GM18520 (cell line): Measurements from ENCODE around the gene TASP1.
"Not testable (repeated sequence)": the region's sequence is repeated elsewhere in the genome, so short reads cannot be mapped to it uniquely, and the experiment has no call there.

Experiments used
- ATAC-seq: cut with Tn5 transposase; IDR thresholded peaks from one replicate; pipeline ENCODE4 v1.9.1; 2021; ENCODE audit not compliant: unreplicated experiment

TASP1 gene

GRCh38 chr20:13650474-13650873 is 11.7 kb upstream of the TASP1 start:
- no peak for ATAC-seq

- ATAC-seq: no peak
These were observed 9.8 kb upstream of the TASP1 start for GRCh38 chr20:13648291-13649228.

GRCh38 chr20:13644010-13644409 is 5.3 kb upstream of the TASP1 start:
- ATAC-seq: no peak

- ATAC-seq: peak; percentile 2
These were observed 392 bp upstream of the TASP1 start for GRCh38 chr20:13639150-13639497.

- no peak for ATAC-seq
These were observed 603 bp downstream of the TASP1 start for GRCh38 chr20:13638162-13638495.

- no peak for ATAC-seq
These were observed 6.3 kb downstream of the TASP1 start for GRCh38 chr20:13632431-13632830.

- not testable (repeated sequence) for ATAC-seq
These were observed 11.2 kb downstream of the TASP1 start for GRCh38 chr20:13627525-13627924.

GRCh38 chr20:13626724-13627123 is 12.0 kb downstream of the TASP1 start:
- no peak for ATAC-seq

- no peak for ATAC-seq
These were observed 13.3 kb downstream of the TASP1 start for GRCh38 chr20:13625304-13625979.

- not testable (repeated sequence) for ATAC-seq
These were observed 19.3 kb downstream of the TASP1 start for GRCh38 chr20:13619415-13619814.

GRCh38 chr20:13618456-13618855 is 20.3 kb downstream of the TASP1 start:
- not testable (repeated sequence) for ATAC-seq

GRCh38 chr20:13617585-13617984 is 21.1 kb downstream of the TASP1 start:
- ATAC-seq: not testable (repeated sequence)

GRCh38 chr20:13616713-13617112 is 22.0 kb downstream of the TASP1 start:
- ATAC-seq: not testable (repeated sequence)

- ATAC-seq: no peak
These were observed 24.8 kb downstream of the TASP1 start for GRCh38 chr20:13613917-13614316.

GRCh38 chr20:13611611-13612125 is 27.1 kb downstream of the TASP1 start:
- no peak for ATAC-seq

GRCh38 chr20:13610184-13610583 is 28.5 kb downstream of the TASP1 start:
- no peak for ATAC-seq

GRCh38 chr20:13608066-13608465 is 30.7 kb downstream of the TASP1 start:
- ATAC-seq: no peak

GRCh38 chr20:13593423-13593822 is 45.3 kb downstream of the TASP1 start:
- not testable (repeated sequence) for ATAC-seq

GRCh38 chr20:13588049-13588448 is 50.7 kb downstream of the TASP1 start:
- ATAC-seq: no peak

GRCh38 chr20:13587370-13587769 is 51.4 kb downstream of the TASP1 start:
- no peak for ATAC-seq

- no peak for ATAC-seq
These were observed 52.6 kb downstream of the TASP1 start for GRCh38 chr20:13586133-13586532.

GRCh38 chr20:13581451-13581850 is 57.3 kb downstream of the TASP1 start:
- no peak for ATAC-seq
